Dendritic cell treated with granulocyte-macrophage colony-stimulating factor and Interleukin-4, amounts not matched to agents 40 ng/mL and 50 ng/mL, for 4 days (primary cell): ENCODE measurements around the gene CTNNA2.

Experiments used
- H3K27ac Mint-ChIP-seq: one replicate; pipeline ENCODE4 v1.8.0; 2022; ENCODE audit warnings: mild to moderate bottlenecking, mixed read lengths
- H3K27me3 Mint-ChIP-seq: one replicate; pipeline ENCODE4 v1.8.0; 2022; ENCODE audit warnings: mild to moderate bottlenecking, mixed read lengths
- H3K36me3 Mint-ChIP-seq: one replicate; pipeline ENCODE4 v1.8.0; 2022; ENCODE audit warnings: low read depth, mixed read lengths
- H3K4me1 Mint-ChIP-seq: one replicate; pipeline ENCODE4 v1.8.0; 2022; ENCODE audit warnings: low read depth, mixed read lengths
- H3K4me3 Mint-ChIP-seq: one replicate; pipeline ENCODE4 v1.8.0; 2022; ENCODE audit warnings: mild to moderate bottlenecking, moderate library complexity, mixed read lengths
- H3K9me3 Mint-ChIP-seq: one replicate; pipeline ENCODE4 v1.8.0; 2022; ENCODE audit warnings: mixed read lengths
- intact Hi-C: fragments of 100-400 bp; cut with micrococcal nuclease; formaldehyde crosslinking; loops from one replicate; pipeline ENCODE4 v1.15.0; 2022

The CTNNA2 gene

GRCh38 chr2:80111185-80111584 lies 598.3 kb downstream of the CTNNA2 start:
- Mint-ChIP-seq H3K27ac (no peak overlapping the region), H3K4me3 (no peak overlapping the region), H3K4me1 (no peaks in the 10 kb centered on the region), H3K27me3 (no peaks in the 10 kb centered on the region), H3K9me3 (peaks cover 42% of the 10 kb centered on the region), H3K36me3 (no peaks in the 10 kb centered on the region)
- intact Hi-C loops = no loop called here

DNA sequence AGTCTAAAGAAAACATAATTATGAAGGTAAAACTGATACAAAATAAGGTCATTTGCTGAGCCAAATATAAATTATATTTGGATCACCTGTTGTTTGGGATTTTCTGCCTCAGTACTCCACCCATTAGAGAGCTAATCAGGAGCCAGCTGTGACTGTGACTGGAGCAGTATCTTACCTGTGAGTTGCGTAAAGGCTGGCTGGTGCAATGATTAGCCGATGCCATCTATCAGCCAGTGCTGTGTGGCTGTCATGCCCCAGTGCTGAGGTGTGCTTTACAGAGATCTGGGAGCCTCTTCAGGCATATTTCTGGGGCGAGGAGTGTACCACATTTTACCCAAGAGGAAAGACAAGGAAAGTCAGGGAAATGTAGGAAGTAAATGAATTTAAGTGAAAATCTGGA lies 599.9 kb downstream of the CTNNA2 start:
- intact Hi-C loops = no loop called here
- peaks cover 26% of the 10 kb centered on the region for H3K9me3 Mint-ChIP-seq
- H3K4me1 Mint-ChIP-seq = no peaks in the 10 kb centered on the region
- H3K27me3 Mint-ChIP-seq = no peaks in the 10 kb centered on the region
- no peak overlapping the region for H3K4me3 Mint-ChIP-seq
- no peaks in the 10 kb centered on the region for H3K36me3 Mint-ChIP-seq
- no peak overlapping the region for H3K27ac Mint-ChIP-seq

DNA sequence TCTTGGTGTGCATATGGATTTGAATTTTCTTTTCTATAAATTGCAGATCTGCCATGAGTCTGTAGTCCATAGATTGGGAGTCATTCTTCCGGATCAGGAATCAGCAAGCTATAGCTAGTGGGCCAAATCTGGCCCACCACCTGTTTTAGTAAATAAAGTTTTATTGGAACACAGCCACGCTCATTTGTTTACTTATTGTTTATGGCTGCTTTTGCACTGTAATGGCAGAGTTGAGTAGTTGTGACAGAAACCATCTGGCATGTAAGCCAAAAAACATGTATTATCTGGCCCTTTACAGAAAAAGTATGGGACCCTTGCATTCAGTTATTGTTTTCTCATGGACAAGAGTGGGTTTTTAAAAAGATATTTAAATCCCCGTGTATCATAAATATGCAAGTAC lies 600.5 kb downstream of the CTNNA2 start:
- H3K36me3 Mint-ChIP-seq = no peaks in the 10 kb centered on the region
- no peak overlapping the region for H3K27ac Mint-ChIP-seq
- no peaks in the 10 kb centered on the region for H3K27me3 Mint-ChIP-seq
- no peak overlapping the region for H3K4me3 Mint-ChIP-seq
- H3K9me3 Mint-ChIP-seq = peaks cover 22% of the 10 kb centered on the region
- intact Hi-C loops = no loop called here
- H3K4me1 Mint-ChIP-seq = no peaks in the 10 kb centered on the region

- H3K4me1 Mint-ChIP-seq = no peaks in the 10 kb centered on the region
- no peaks in the 10 kb centered on the region for H3K27me3 Mint-ChIP-seq
- no peak overlapping the region for H3K27ac Mint-ChIP-seq
- intact Hi-C loops = no loop called here
- H3K4me3 Mint-ChIP-seq = no peak overlapping the region
- peaks cover 11% of the 10 kb centered on the region for H3K9me3 Mint-ChIP-seq
- no peaks in the 10 kb centered on the region for H3K36me3 Mint-ChIP-seq
Measured at GRCh38 chr2:80114812-80115211, 602.0 kb downstream of the CTNNA2 start.

DNA sequence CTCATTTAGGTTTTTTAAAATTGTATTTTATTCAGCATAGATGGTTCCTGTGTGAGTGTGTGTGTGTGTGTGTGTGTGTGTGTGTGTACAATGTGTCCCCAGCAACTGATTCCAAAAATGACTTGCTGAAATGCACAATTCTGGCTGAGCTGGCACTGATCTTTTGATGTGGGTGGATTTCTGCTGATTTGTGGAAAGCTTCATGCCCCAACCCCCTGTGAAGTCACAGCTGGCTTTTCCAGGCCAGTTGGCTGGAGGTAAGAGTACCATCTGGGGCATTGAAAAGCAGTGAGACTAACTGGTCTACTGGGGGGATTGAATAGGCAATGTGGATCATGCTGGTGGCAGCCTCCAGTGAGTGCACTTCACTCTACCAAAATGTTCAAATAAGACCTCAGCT lies 604.5 kb downstream of the CTNNA2 start:
- H3K9me3 Mint-ChIP-seq = peaks cover 4% of the 10 kb centered on the region
- no peaks in the 10 kb centered on the region for H3K36me3 Mint-ChIP-seq
- H3K4me1 Mint-ChIP-seq = no peaks in the 10 kb centered on the region
- no peak overlapping the region for H3K27ac Mint-ChIP-seq
- no peak overlapping the region for H3K4me3 Mint-ChIP-seq
- no peaks in the 10 kb centered on the region for H3K27me3 Mint-ChIP-seq
- intact Hi-C loops = no loop called here

DNA sequence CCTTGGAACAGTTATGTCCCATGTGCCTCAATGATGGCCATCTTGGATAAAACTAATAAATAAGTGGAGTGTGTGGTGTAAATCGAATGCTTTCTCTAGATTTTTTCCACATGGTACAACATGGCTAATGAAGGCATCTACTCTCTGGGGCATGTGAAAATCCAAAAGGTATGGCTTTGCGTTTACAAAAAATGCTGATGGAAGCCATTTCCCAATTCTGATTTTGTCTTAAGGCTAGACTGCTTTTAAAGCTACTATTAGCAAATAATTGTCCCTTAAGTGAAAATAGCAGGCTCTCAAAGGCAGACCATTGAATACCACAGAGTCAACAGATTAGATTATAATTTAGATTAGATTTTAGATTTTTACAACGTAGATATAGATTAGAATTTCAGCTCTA lies 608.0 kb downstream of the CTNNA2 start:
- H3K4me3 Mint-ChIP-seq = no peak overlapping the region
- intact Hi-C loops = no loop called here

DNA sequence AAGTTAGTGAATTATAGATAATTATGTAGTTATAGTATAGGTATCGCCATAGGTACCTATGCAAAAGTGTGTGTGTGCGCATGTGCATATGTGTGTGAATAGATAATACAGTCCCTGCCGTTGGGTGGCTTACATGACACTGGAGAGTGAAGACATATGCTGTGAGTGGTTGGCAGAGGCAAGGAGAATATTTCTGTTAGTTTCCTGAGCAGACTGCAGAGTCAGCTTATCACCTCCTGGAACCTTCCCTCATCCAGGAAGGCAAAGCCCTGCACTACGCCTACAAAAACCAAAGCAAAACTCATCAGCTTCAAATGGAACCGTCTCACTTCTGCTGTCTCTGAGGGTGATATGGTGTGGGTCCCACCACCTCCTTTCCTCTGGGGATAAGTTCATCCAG lies 609.8 kb downstream of the CTNNA2 start:
- no peaks in the 10 kb centered on the region for H3K36me3 Mint-ChIP-seq
- intact Hi-C loops = no loop called here
- peaks cover 20% of the 10 kb centered on the region for H3K9me3 Mint-ChIP-seq
- H3K27me3 Mint-ChIP-seq = no peaks in the 10 kb centered on the region
- H3K4me3 Mint-ChIP-seq = no peak overlapping the region
- H3K27ac Mint-ChIP-seq = no peak overlapping the region
- H3K4me1 Mint-ChIP-seq = no peaks in the 10 kb centered on the region

More for the DNA sequence above, 608.0 kb downstream of the CTNNA2 start:
- H3K36me3 Mint-ChIP-seq = no peaks in the 10 kb centered on the region
- no peaks in the 10 kb centered on the region for H3K27me3 Mint-ChIP-seq
- H3K9me3 Mint-ChIP-seq = peaks cover 7% of the 10 kb centered on the region
- H3K27ac Mint-ChIP-seq = no peak overlapping the region
- H3K4me1 Mint-ChIP-seq = no peaks in the 10 kb centered on the region

GRCh38 chr2:80126596-80127189 lies 613.8 kb downstream of the CTNNA2 start:
- Mint-ChIP-seq H3K27me3 (no peaks in the 10 kb centered on the region), H3K9me3 (peaks cover 24% of the 10 kb centered on the region), H3K27ac (no peak overlapping the region), H3K4me1 (no peaks in the 10 kb centered on the region), H3K4me3 (no peak overlapping the region), H3K36me3 (no peaks in the 10 kb centered on the region)
- intact Hi-C loops = no loop called here

DNA sequence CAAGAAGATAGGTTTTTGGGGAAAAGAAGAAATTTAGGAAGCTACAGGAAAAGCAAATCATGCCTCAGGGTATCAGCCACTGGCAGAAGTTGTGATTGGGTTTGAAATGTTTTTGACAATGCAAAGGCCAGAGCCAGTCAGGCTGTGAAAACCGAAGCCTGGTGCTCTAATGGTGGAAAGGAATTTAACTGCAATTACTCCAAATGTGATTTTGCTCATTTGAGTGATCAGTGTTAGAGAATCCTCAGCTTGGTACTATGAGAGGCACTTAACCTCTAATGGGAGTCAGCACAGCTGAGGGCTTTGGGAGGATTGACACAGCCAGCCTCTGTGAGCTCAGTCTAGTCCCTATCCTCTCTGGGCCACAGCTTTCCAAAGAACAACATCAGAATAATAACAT lies 615.2 kb downstream of the CTNNA2 start:
- Mint-ChIP-seq H3K9me3 (peaks cover 18% of the 10 kb centered on the region), H3K27me3 (no peaks in the 10 kb centered on the region), H3K4me1 (no peaks in the 10 kb centered on the region), H3K4me3 (no peak overlapping the region), H3K36me3 (no peaks in the 10 kb centered on the region), H3K27ac (no peak overlapping the region)
- intact Hi-C loops = no loop called here

DNA sequence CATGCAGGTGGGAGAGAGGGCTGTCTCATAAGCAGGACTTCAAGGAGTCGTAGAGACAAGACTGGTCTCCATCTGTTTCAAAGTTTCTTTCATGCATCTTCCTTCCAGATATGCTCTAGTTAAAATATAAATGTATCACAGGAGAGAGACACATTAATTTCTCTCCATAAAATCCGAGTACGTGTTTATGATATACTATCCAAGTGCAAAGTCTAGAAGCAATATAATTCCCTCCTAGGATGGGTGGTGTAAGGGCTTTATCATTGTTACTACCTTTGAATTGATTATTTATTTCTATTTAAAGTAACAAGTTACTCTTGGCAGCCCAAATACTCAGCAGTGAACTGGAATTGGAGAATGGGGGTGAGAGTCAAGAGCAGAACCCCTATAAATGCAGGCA lies 619.4 kb downstream of the CTNNA2 start:
- H3K27ac Mint-ChIP-seq = no peak overlapping the region
- H3K9me3 Mint-ChIP-seq = peaks cover 21% of the 10 kb centered on the region
- intact Hi-C loops = no loop called here
- no peaks in the 10 kb centered on the region for H3K27me3 Mint-ChIP-seq
- H3K4me1 Mint-ChIP-seq = no peaks in the 10 kb centered on the region
- no peak overlapping the region for H3K4me3 Mint-ChIP-seq
- H3K36me3 Mint-ChIP-seq = no peaks in the 10 kb centered on the region

DNA sequence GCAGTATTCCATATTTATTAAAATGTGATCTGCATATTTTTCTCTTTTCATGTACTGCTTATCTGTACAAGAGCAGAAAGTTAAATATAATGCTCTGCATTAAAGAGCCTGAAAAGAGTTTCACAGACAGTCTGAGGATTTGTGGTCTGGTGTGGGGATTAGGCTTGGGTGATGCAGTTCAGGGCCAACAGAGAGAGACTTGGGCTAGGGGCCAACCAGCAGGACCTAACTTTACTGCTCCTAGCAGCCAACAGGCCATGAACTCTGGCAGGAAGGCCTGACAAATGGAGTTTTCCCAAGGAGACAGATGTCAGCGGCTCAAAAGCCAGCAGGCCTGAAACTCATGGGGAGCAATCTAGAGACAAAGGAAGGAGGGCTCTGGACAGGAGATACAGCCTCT lies 622.1 kb downstream of the CTNNA2 start:
- Mint-ChIP-seq H3K4me1 (no peaks in the 10 kb centered on the region), H3K27me3 (no peaks in the 10 kb centered on the region), H3K27ac (no peak overlapping the region), H3K9me3 (peaks cover 17% of the 10 kb centered on the region), H3K4me3 (no peak overlapping the region), H3K36me3 (no peaks in the 10 kb centered on the region)
- intact Hi-C loops = no loop called here

DNA sequence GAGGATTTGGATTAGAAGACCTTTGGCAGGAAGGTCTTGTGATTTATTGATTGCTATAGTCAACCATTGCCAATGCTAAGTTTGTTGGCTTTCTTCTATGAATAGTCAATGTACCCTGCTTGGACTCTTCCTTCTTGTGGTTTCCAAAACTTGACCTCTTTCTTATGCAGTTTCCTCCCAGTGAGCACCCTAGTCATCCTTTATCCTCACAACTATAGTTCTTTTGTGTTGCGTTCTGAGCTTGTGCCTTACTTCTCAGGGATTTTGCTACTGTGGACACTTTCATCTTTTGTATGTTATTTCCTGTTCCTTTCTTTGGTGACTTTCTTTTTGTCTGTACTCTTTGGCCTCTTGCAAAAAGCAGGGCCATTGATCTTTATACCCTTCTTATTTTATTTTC lies 623.5 kb downstream of the CTNNA2 start:
- H3K4me3 Mint-ChIP-seq = no peak overlapping the region
- H3K27me3 Mint-ChIP-seq = no peaks in the 10 kb centered on the region
- no peaks in the 10 kb centered on the region for H3K36me3 Mint-ChIP-seq
- H3K4me1 Mint-ChIP-seq = no peaks in the 10 kb centered on the region
- H3K27ac Mint-ChIP-seq = no peak overlapping the region
- peaks cover 17% of the 10 kb centered on the region for H3K9me3 Mint-ChIP-seq
- intact Hi-C loops = no loop called here

DNA sequence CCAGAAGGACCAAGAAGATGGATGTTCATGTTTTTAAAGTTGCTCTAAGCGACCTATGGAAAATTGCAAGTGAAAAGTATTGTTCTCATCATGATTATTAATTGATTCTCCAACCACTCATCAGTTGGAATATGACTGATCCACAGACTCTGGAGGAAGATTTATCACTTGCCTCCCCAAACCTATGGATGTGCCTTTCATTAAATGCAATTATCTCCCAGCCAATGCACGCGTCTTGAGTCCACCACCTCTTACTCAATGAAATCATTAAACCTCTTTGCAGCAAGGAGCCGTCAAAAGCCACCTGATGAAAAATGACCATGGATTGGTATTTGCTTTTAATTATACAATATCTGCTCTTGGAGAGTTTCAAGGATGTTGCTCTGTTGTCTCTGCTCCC lies 626.1 kb downstream of the CTNNA2 start:
- Mint-ChIP-seq H3K4me1 (no peaks in the 10 kb centered on the region), H3K9me3 (peaks cover 17% of the 10 kb centered on the region), H3K27ac (no peak overlapping the region), H3K4me3 (no peak overlapping the region), H3K27me3 (no peaks in the 10 kb centered on the region), H3K36me3 (no peaks in the 10 kb centered on the region)
- intact Hi-C loops = no loop called here

DNA sequence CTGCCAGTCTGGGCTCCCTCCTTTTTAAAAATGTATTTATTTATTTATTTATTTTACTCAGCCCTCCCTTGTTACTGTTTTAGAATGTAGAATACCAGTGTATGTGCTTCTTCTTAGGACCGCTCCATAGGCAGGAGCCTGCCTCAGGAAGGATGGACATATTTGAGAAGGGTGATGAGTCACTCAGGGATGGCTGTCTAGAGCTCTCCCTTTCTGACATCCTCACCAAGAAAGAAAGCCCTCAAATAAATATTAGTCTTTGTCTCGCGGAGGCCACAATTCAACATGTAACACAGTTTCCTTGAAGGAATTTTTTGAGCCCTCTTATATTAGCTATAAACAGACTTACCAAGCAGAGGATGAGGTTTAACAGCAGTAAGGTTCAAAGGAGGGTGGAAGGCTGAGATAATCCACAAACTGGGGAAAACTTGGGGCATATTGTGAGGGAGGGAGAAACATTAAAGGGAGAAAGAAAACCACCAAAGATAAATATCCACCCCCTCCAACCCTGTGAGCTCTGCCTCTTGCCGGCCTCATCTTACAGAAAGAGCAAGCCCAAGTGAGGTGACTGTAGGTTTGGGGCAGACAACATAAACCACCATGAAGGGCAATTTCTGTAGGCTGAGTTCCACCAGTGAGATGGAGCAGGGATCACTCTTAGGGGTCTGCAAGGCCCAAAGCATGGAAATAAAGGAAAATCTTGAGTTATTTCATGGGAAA lies 628.3 kb downstream of the CTNNA2 start:
- intact Hi-C loops = no loop called here
- H3K27ac Mint-ChIP-seq = no peak overlapping the region
- no peak overlapping the region for H3K4me3 Mint-ChIP-seq
- H3K4me1 Mint-ChIP-seq = no peaks in the 10 kb centered on the region
- H3K27me3 Mint-ChIP-seq = no peaks in the 10 kb centered on the region
- no peaks in the 10 kb centered on the region for H3K36me3 Mint-ChIP-seq
- peaks cover 14% of the 10 kb centered on the region for H3K9me3 Mint-ChIP-seq

DNA sequence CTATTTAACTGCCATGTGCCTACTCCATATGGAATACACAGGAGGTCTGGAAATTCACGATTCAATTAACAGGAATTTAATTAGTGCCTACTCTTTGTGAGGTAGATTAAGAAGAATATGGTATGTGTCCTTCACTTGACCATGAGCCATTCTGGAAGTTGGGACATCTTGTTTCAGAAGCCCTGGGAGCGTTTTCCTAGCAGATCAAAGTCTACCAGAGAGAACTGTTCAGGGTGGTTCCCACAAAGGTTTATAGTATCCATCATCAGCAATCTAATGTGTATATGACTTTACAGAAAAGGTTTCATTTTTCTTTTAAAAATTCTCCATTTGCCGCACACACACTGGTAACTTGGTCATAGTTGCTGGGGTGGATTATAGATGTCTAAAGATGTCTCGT lies 632.6 kb downstream of the CTNNA2 start:
- Mint-ChIP-seq H3K4me1 (no peaks in the 10 kb centered on the region), H3K9me3 (no peaks in the 10 kb centered on the region)
- intact Hi-C loops = no loop called here

More for the DNA sequence above, 632.6 kb downstream of the CTNNA2 start:
- H3K27ac Mint-ChIP-seq = no peak overlapping the region
- H3K36me3 Mint-ChIP-seq = no peaks in the 10 kb centered on the region
- H3K27me3 Mint-ChIP-seq = no peaks in the 10 kb centered on the region
- no peak overlapping the region for H3K4me3 Mint-ChIP-seq
